DOHH2 (cell line): ENCODE measurements around the gene KCNIP4.

Source experiments
- H3F3A ChIP-seq: fragments of 200-600 bp; sonication (generic), shearing (Covaris generic); 2 replicates; pipeline ENCODE4 v1.6.0; 2016; ENCODE audit warnings: antibody characterized with exemption, mild to moderate bottlenecking; ENCODE audit not compliant: control insufficient read depth, insufficient read depth
- H3K27ac ChIP-seq: fragments of 200-600 bp; sonication (generic); 2 replicates; pipeline ENCODE4 v1.5.1; 2014; ENCODE audit warnings: low read depth, mild to moderate bottlenecking, low read length, moderate library complexity
- H3K27me3 ChIP-seq: fragments of 200-600 bp; sonication (generic); 2 replicates; pipeline ENCODE4 v1.6.1; 2014; ENCODE audit warnings: mild to moderate bottlenecking, low read length, mixed read lengths; ENCODE audit not compliant: control insufficient read depth
- H3K36me3 ChIP-seq: fragments of 200-600 bp; sonication (generic); 2 replicates; pipeline ENCODE4 v1.6.1; 2014; ENCODE audit warnings: mild to moderate bottlenecking, low read length, moderate library complexity, mixed read lengths; ENCODE audit not compliant: control insufficient read depth
- H3K4me1 ChIP-seq: fragments of 200-600 bp; sonication (generic); 2 replicates; pipeline ENCODE4 v1.6.1; 2014; ENCODE audit warnings: mild to moderate bottlenecking, low read length, mixed read lengths; ENCODE audit not compliant: control insufficient read depth
- H3K4me2 ChIP-seq: fragments of 200-600 bp; sonication (generic); 2 replicates; pipeline ENCODE4 v1.6.0; 2014; ENCODE audit warnings: mild to moderate bottlenecking, low read length, moderate library complexity
- H3K4me3 ChIP-seq: fragments of 200-600 bp; sonication (generic); 2 replicates; pipeline ENCODE4 v1.5.1; 2014; ENCODE audit warnings: mild to moderate bottlenecking, low read length, mixed read lengths
- H3K79me2 ChIP-seq: fragments of 200-600 bp; sonication (generic); 2 replicates; pipeline ENCODE4 v1.6.1; 2014; ENCODE audit warnings: mild to moderate bottlenecking, low read length, mixed read lengths; ENCODE audit not compliant: control insufficient read depth
- H3K9me2 ChIP-seq: fragments of 200-600 bp; sonication (generic); replicated peaks from 2 replicates; pipeline ENCODE4 v1.6.1; 2014; ENCODE audit warnings: mild to moderate bottlenecking, low read length, mixed read lengths; ENCODE audit not compliant: control insufficient read depth
- H3K9me3 ChIP-seq: fragments of 200-600 bp; sonication (generic); 2 replicates; pipeline ENCODE4 v1.6.1; 2014; ENCODE audit warnings: antibody characterized with exemption, low read length, mixed read lengths; ENCODE audit not compliant: control insufficient read depth, insufficient read depth
- H4K20me1 ChIP-seq: fragments of 200-600 bp; sonication (generic); 2 replicates; pipeline ENCODE4 v1.6.0; 2014; ENCODE audit warnings: low read depth, mild to moderate bottlenecking, antibody characterized with exemption, low read length, moderate library complexity; ENCODE audit not compliant: control insufficient read depth, insufficient read depth
- EZH2phosphoT487 ChIP-seq: fragments of 200-600 bp; sonication (generic); IDR thresholded peaks from 2 replicates; pipeline ENCODE4 v1.6.1; 2017; ENCODE audit warnings: borderline replicate concordance, mild to moderate bottlenecking, antibody characterized with exemption, low read length, moderate library complexity, mixed read lengths
- TF ChIP-seq, protein P1 (sequence below): fragments of 200-600 bp; sonication (generic); IDR thresholded peaks from one replicate; pipeline ENCODE4 v1.5.1; 2014; ENCODE audit warnings: antibody characterized with exemption, mild to moderate bottlenecking, low read depth, low read length; ENCODE audit not compliant: poor library complexity, severe bottlenecking

KCNIP4 gene

DNA sequence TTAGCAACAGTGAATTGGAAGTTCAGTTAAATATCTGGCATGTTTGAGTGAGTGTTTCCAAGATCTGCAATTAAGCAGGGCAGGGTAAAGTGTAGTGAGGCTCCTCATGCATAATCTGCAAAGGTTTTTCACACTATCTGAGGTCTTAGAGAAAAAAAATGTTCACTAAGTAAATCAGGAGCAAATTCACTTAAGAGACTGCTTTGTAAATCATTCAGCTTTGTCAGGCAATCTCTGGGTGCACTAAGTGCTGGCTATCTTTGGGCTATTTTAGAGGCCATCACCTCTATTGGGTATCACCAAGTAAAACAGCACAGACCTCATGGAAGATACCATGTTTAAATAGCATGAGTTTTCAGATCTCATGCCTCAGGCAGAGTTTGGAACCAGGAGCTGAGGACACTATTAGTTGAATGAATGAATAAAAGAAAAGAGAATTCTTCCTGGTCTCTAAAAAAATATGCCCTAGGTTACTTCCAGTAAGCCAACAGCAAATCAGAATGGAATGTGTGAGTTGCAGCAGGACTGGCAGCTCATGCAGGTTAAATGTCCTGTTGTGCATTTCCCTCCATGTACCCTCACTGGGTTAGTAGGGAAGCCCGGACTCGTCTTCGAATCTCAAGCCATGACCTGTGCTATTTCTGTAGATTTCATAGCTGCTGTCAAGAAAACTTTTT lies 195.3 kb downstream of the KCNIP4 start:
- H3K4me2 ChIP-seq = no peak overlapping the region
- no peaks in the 10 kb centered on the region for H3K36me3 ChIP-seq
- no peaks in the 10 kb centered on the region for H3F3A ChIP-seq
- H3K27ac ChIP-seq = no peak overlapping the region
- TF ChIP-seq EZH2phosphoT487 = no peak
- TF ChIP-seq, protein P1, sequence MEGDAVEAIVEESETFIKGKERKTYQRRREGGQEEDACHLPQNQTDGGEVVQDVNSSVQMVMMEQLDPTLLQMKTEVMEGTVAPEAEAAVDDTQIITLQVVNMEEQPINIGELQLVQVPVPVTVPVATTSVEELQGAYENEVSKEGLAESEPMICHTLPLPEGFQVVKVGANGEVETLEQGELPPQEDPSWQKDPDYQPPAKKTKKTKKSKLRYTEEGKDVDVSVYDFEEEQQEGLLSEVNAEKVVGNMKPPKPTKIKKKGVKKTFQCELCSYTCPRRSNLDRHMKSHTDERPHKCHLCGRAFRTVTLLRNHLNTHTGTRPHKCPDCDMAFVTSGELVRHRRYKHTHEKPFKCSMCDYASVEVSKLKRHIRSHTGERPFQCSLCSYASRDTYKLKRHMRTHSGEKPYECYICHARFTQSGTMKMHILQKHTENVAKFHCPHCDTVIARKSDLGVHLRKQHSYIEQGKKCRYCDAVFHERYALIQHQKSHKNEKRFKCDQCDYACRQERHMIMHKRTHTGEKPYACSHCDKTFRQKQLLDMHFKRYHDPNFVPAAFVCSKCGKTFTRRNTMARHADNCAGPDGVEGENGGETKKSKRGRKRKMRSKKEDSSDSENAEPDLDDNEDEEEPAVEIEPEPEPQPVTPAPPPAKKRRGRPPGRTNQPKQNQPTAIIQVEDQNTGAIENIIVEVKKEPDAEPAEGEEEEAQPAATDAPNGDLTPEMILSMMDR = no peak
- H4K20me1 ChIP-seq = no peaks in the 10 kb centered on the region
- no peaks in the 10 kb centered on the region for H3K9me3 ChIP-seq
- H3K27me3 ChIP-seq = no peaks in the 10 kb centered on the region
- H3K4me3 ChIP-seq = no peak overlapping the region
- H3K4me1 ChIP-seq = no peaks in the 10 kb centered on the region
- H3K9me2 ChIP-seq = no peaks in the 10 kb centered on the region
- H3K79me2 ChIP-seq = no peaks in the 10 kb centered on the region

GRCh38 chr4:21752616-21753015 lies 196.0 kb downstream of the KCNIP4 start:
- no peak for TF ChIP-seq EZH2phosphoT487
- TF ChIP-seq, protein P1 = no peak
- Histone ChIP-seq H3K27me3 (no peaks in the 10 kb centered on the region), H4K20me1 (no peaks in the 10 kb centered on the region), H3K4me1 (no peaks in the 10 kb centered on the region), H3K79me2 (no peaks in the 10 kb centered on the region), H3K4me2 (no peak overlapping the region), H3K36me3 (no peaks in the 10 kb centered on the region), H3K4me3 (no peak overlapping the region), H3K9me3 (no peaks in the 10 kb centered on the region), H3K27ac (no peak overlapping the region), H3K9me2 (no peaks in the 10 kb centered on the region), H3F3A (no peaks in the 10 kb centered on the region)

DNA sequence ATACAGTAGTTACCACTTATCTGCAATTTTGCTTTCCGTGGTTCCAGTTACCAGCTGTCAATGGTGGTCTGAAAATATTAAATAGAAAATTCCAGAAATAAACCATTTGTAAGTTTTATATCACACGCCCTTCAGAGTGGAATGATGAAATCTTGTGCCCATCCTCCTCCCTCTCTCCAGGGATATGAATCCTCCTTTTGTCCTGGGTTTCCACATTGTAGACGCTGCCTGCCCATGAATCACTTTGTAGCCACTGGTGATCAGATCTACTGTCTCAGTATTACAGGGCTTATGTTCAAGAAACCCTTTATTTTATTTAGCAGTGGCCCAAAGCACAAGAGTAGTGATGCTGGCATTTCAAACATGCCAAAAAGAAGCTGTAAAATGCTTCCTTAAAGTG lies 198.6 kb downstream of the KCNIP4 start:
- no peaks in the 10 kb centered on the region for H4K20me1 ChIP-seq
- no peaks in the 10 kb centered on the region for H3K9me2 ChIP-seq
- H3K4me3 ChIP-seq = no peak overlapping the region
- no peaks in the 10 kb centered on the region for H3K4me1 ChIP-seq
- no peak overlapping the region for H3K27ac ChIP-seq
- H3K36me3 ChIP-seq = no peaks in the 10 kb centered on the region
- H3K27me3 ChIP-seq = no peaks in the 10 kb centered on the region
- H3K9me3 ChIP-seq = no peaks in the 10 kb centered on the region
- H3K79me2 ChIP-seq = no peaks in the 10 kb centered on the region
- TF ChIP-seq, protein P1 = no peak
- TF ChIP-seq EZH2phosphoT487 = no peak
- H3K4me2 ChIP-seq = no peak overlapping the region
- no peaks in the 10 kb centered on the region for H3F3A ChIP-seq
